GM19193 (cell line): ENCODE results near the gene STOML1.
A peak's percentile ranks its signal among the peaks of the same experiment; 100 is the strongest.

Experiments used
- POLR2A ChIP-seq: IDR thresholded peaks from 4 replicates; pipeline ENCODE4 v1.6.1; 2011; ENCODE audit not compliant: insufficient read depth, insufficient read length; ENCODE audit errors: extremely low read depth

STOML1 gene

GRCh38 chr15:73996267-73996666 is 4.2 kb upstream of the STOML1 start:
- no peak for TF ChIP-seq POLR2A

DNA sequence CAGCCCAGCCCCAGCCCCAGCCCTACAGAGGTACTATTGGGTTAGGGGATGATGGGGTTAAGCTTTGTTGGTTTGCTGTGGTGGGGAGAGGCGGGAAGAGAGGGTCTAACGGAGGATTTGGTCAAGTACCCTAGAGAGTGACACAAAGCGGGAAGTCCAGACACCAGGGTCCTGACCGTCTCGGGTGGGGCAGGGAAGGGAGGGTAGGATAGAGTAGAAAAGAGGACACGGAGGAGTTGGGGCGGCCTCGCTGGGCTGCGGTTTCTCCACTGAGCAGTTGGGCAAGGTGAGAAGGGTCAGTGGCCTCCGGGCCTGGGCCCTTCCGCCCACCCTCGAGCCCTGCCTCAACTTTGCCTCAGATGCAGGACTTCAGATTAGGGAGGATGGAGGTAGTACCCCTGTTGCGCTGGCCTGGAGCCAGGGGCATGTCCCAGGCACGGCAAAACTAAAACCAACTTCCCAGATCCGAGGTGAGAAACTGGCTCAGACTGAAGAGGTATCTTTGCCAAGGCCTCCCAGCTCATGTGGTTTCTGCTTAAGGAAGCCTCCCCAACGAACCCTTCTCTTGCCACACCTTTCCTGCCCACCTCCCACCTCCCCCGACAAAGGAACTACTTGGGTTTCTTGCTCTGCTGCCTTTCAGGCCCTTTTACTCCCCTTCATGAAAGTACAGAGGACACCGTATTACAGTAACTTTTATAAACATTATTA is 3.0 kb upstream of the STOML1 start:
- no peak for TF ChIP-seq POLR2A

- TF ChIP-seq POLR2A = peak; percentile 82
Measured at GRCh38 chr15:73994413-73994883, 2.4 kb upstream of the STOML1 start, which contains the start of gene PML. Gene PML, plus strand, starts transcription at chr15:73994716. Its CDS starts 97 bp downstream, at chr15:73994813.

- TF ChIP-seq POLR2A = no peak
Measured at GRCh38 chr15:73993211-73993994, 1.3 kb upstream of the STOML1 start.

DNA sequence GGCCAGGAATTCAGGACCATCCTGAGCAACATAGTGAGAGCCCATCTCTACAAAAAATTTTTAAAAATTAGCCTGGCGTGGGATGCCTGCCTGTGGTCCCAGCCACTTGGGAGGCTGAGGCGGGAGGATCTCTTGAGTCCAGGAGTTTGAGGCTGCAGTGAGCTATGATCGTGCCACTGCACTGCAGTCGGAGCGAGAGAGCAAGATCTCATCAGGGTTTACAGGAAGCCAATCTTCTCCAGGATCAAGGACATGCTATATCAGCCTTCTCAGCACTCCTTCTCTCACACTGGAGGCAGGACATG is 451 bp upstream of the STOML1 start:
- TF ChIP-seq POLR2A = no peak

GRCh38 chr15:73991260-73991659 is 835 bp downstream of the STOML1 start:
- no peak for TF ChIP-seq POLR2A

DNA sequence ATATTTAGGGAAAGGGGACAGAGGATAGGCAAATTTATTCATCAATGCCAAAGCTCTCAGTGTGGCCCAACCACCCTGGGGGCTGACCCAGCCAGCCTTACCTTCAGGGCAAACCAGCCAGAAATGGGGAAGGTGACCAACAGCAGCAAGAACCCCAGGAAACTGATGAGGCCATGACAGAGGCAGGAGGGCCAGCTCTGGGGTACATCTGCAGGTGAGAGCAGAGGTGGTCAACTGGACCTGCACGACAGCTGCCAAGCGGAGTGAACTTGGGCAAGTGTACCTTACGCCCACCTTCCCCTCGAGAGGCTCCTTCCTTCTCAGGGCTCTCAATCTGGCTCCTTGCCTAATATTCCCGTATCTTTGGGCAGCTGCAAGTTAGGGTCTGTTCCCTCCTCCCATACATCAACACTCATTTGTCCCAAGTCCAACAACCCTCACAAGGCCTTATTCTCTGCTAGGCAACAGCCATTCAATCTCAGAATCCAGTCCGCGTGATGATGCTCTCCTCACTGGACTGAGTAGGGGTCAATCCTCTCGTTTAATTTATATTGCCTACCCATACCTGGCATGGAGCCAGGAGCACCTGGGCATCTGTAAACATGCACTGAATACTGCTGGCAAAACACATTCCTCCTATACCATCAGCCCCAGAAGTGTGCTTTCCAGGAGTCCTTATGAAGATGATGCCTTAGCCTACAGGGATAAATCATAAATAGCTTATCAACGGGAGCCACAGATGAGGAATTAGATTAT is 1.7 kb downstream of the STOML1 start:
- no peak for TF ChIP-seq POLR2A

DNA sequence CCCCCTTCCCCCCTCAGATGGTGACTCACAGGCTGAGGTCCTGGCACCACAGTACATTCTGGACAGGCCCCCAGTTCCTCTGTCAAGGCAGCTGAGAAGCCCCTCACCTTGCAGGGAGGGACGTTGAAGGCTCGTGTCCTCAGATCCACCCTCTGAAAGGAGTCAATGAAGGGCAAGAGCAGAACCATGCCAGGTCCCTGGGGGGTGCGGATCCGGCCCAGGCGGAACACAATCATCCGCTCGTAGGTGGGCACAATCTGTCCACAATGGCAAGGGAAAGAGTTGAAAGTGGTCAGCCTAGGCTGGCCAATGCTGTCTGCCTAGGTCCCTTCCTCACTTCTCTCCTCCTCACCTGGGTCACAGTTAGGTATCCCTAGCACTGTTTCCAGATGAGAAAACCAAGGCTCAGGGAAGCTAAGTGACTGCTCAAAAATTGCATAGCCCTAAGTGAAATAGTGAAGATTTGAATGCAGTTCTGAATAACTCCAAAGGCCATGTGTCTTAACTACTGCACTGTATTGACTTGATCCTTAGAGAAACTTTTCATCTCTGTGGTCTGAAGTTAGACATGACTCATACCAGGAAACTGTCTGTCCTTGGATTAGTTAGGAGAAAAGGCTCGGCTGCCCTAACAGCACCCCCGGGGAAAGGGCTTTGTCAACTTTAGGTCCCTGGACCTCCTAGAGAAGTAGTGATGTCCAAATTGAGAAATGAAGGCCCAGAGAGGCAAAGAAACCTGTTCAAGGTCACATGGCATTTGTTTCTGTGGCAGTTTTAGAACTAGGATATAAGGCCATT is 2.9 kb downstream of the STOML1 start:
- TF ChIP-seq POLR2A = no peak

DNA sequence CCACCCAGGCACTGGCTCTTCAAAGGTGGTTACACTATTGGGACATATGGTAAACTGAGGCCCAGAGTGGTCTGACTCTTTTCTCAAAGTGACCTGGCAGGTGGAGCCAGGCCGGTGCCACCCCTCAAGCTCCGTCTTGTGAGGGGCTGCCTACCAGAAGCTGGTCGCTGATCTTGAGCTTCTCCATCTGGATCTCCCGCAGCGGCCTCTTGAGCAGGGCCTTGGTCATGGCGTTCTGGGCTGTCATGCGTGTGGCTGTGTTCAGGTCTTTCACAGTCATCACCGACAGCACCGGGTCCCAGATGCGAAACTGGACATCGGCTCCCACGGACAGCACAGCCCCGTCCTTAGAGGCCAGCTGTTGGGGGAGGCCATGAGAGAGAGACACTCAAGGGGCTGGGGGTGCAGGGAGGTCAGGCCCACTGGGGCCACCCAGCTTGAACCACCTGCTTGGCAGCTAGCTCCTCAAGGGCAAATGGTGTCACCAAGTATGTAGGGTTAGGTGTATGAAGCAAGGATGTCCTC is 3.6 kb downstream of the STOML1 start:
- TF ChIP-seq POLR2A = no peak

DNA sequence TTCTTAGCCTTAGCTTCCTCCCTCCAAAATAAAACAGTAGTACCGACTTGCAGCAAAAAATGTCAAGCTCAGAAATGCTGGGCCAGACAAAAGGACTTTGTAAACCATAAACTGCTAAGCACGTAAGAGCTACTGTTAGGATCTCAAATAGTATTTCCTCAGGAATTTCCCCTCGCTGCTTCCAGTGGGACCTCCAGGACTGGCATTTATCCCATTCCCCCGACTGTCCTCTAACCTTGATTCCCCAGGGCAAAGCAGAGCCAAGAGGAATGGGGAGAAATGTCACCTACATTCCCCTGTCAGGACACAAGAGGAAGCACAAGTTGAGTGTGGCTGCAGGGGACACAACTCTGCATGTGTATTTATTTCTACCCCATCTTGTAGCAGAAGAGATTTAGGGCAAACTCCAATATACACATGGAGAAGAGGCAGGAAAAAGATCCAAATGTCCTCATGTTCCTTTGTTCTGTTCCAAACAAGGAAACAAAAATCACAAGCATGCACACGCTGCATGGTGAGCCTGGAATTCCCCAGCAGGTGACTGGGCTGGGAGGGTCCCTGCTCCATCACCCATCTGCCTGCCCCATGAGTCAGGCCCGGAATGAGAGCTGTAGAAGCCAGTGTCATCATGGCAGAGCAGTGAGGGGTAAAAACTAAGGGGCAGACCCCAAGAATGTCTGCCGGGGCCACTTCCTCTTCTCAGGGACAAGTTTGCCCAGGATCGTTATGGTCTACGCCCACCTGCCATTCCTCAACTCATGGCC is 4.2 kb downstream of the STOML1 start:
- no peak for TF ChIP-seq POLR2A

DNA sequence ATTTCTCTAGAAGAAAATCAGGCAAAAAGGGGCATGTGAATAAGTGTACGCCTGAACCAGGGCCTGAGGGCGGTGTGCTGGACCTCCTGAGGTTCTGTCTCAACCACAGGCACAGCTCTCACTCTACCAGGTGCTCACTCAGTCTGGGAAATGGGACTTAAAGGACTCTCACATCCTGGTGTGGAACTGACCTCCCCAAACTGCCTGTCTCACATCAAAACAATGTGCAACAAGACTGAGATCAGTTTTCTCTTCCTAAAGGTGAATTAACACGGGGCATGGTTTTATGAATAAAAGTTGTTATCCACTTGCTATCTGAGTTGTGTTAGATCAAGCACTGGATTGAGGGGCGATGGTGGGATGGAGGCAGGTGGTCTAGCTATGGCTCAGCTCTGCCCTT is 4.8 kb downstream of the STOML1 start:
- TF ChIP-seq POLR2A = no peak

DNA sequence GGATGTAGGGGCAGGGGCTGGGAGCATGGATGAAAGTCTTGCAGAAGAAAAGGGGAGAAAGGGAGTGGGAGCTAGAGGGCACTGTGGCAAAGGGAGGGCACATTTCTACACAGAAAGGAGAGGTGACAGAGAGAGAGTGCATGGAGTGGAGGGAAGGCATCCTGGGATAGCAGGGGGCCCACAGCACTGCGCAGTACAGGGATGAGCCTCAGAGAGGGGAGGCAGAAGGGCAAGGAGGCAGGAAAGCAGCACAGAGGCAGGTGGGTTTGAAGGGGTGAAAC is 5.4 kb downstream of the STOML1 start:
- no peak for TF ChIP-seq POLR2A

DNA sequence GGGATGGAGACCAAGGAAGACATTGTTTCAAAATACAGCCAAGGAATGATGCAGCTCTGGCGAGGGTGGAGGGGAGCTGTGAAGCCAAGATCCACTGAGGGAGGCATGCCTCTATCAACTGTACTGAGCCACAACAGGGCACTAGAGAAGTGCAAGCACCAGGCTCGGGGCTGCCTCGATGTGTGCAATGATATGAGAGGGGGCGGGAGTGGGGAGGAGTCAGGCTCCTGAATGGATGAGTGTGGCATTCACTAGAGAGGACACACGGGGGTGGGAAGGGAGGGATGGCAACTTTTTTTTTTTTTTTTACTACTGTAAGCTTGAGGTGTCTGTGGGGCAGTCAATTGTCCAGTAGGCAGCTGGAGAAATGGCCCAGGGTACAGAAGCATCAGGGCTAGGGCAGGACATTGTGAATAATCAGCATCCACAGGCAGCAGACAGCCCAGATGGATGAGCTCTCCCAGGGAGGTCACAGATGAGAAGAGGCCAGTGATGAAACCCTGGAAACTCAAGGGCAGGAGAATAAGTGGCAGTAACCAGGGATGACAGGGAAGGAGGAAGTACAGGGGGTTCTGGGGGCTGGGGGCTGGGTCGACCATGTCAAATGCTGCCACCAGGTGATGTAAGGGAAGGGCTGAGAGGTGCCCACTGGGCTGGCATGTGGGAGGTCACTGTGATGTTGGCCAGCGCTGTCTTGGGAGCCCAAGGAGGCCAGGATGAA is 5.9 kb downstream of the STOML1 start:
- no peak for TF ChIP-seq POLR2A
